GM13977 (cell line): Measurements from ENCODE around the gene LBHD2.

ENCODE experiments used
- DNase-seq: peaks from one replicate; pipeline ENCODE4 v3.0.0; 2012; ENCODE audit warnings: low spot score
- CTCF ChIP-seq: IDR thresholded peaks from 2 replicates; pipeline ENCODE4 v1.5.1; 2012; ENCODE audit warnings: mild to moderate bottlenecking, control low read depth; ENCODE audit not compliant: insufficient read depth; ENCODE audit errors: extremely low read depth, missing control alignments
- in situ Hi-C: fragments of 300-500 bp; cut with MboI; formaldehyde crosslinking; loops from one replicate; pipeline ENCODE4 v1.12.0; 2022; ENCODE audit warnings: low sequenced_read_pairs, low pct_unique_long_range_greater_than_20kb, mixed read lengths, inconsistent platforms; ENCODE audit not compliant: unreplicated experiment

Gene LBHD2

DNA sequence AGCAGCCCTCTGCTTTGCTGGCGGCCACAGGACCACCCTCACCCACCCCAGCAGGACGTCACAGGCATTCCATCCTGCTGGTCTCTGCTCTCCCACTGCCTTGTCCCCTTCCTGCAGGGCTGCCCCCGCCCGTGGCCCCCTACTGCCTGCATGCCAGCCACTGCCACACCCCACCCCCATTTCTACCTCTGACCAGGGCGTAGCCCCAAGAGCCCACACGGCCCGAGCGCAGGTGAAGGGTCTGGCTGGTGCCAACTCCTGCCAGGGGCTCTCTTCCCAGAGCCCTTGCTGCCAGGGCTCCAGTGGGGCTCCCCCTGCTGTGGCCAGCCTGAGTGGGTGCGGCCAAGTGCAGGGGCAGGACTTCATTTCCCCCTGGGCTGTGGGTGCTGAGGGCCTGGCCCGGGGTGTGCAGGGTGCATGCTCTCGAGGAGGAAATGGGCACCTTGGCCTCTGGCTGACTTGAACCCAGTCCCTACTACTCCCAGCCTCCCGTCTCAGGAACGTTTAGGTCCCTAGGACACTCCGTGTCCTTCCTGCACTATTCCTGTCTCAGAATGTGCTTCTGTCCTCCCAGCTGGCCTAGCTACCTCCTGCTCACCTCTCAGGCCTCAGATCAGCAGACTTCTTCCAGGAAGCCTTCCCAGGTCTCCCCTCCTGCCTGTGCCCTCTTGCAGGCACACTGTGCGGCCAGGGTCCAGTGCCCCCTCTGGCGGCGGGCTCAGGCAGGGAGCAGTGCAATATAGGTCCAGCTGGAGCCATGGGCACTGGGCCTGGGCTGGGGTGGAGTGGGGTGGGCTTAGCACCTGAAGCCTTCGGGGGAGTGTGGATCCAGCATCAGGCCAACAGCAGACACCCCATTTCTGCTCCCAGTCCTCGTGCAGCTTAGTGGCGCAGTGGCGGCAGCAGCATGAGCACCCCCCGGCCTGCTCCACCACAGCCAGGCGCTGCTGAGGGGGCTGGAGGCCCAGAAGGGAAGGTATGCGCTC lies 1.4 kb downstream of the LBHD2 start:
- in situ Hi-C loops, result loop anchor here (25.0 kb wide), 1 partner anchor 202 kb away; no protein-coding TSS in a partner anchor
- peak; percentile 9 for TF ChIP-seq CTCF
- DNase-seq, result no peak

GRCh38 chr14:103086771-103087342 lies 2.8 kb downstream of the LBHD2 start:
- DNase-seq, result no peak
- in situ Hi-C loops, result loop anchor here (25.0 kb wide), 1 partner anchor 200 kb away; no protein-coding TSS in a partner anchor
- TF ChIP-seq CTCF, result no peak

- TF ChIP-seq CTCF, result no peak
- no peak for DNase-seq
- in situ Hi-C loops, result loop anchor here (25.0 kb wide), 1 partner anchor 200 kb away; no protein-coding TSS in a partner anchor
Observed at GRCh38 chr14:103087343-103087835, 3.4 kb downstream of the LBHD2 start.

DNA sequence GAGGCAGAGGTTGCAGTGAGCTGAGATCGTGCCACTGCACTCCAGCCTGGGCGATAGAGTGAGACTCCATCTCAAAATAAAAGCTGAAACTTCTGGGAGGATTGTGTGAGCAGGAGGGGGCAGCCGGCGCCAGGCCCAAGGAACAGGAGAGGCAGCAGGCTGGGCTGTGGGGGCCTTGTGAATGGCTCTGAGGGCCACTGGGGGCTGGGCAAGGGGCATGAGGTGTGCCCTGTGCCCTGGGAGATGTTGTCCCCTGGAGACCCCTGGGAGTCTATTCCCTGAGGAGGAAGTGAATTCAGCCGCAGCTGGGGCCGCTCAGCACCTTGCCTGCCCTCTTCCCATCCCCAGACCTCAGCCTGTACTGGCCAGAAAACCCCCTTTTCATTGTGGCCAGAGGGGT lies 4.9 kb downstream of the LBHD2 start:
- in situ Hi-C loops, result loop anchor here (25.0 kb wide), 1 partner anchor 198 kb away; no protein-coding TSS in a partner anchor
- DNase-seq, result no peak
- TF ChIP-seq CTCF, result no peak

GRCh38 chr14:103089386-103090335 lies 5.7 kb downstream of the LBHD2 start:
- no peak for TF ChIP-seq CTCF
- in situ Hi-C loops, result loop anchor here (25.0 kb wide), 1 partner anchor 198 kb away; no protein-coding TSS in a partner anchor

More at GRCh38 chr14:103089386-103090335, 5.7 kb downstream of the LBHD2 start:
- DNase-seq, result no peak
